Measurements from ENCODE around the gene DCAF4.

DCAF4 gene

DNA sequence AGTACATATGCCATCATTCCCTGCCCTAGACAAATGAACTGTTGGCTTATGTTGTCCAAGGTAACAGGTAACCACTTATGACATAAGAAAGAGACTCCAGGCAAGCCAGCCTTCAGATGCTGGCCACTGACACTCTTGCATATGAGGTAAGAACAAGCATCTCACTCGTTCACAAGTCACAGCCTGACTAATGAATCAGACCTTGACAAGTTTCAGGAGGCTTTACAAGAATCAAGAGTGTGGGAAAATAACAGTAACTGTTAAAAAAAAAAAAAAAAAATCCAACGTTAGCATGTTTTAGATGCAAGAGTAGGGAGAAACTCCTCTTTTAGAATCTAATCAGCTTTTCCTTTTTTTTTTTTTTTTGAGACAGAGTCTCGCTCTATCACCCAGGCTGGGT lies 60.0 kb downstream of the DCAF4 start:
- TF ChIP-seq, protein P1, sequence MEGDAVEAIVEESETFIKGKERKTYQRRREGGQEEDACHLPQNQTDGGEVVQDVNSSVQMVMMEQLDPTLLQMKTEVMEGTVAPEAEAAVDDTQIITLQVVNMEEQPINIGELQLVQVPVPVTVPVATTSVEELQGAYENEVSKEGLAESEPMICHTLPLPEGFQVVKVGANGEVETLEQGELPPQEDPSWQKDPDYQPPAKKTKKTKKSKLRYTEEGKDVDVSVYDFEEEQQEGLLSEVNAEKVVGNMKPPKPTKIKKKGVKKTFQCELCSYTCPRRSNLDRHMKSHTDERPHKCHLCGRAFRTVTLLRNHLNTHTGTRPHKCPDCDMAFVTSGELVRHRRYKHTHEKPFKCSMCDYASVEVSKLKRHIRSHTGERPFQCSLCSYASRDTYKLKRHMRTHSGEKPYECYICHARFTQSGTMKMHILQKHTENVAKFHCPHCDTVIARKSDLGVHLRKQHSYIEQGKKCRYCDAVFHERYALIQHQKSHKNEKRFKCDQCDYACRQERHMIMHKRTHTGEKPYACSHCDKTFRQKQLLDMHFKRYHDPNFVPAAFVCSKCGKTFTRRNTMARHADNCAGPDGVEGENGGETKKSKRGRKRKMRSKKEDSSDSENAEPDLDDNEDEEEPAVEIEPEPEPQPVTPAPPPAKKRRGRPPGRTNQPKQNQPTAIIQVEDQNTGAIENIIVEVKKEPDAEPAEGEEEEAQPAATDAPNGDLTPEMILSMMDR (IDR thresholded peaks at IDR 0.05; ENCODE audit: low read depth, low read length): no peak
- H3K4me3 ChIP-seq (ENCODE audit: low read depth, low read length): no peak overlapping the region

DNA sequence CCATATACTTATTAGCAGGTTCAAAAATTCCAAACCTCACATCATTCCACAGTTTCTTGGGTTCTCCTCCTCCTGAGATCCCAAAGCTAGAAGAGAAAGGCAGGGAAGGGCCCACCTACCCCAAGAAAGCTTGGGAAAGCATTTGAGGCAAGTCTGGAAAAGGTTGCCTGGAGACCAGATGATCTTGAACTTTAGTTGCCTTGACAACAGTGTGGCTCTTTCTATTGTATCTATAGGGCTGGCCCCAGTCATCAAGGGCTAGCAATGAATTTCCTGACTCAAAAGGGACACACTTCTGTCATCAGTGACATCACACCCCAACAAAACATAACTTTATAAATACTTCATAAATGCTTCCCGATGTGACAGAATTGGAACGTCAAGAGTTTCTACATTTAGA lies 60.6 kb downstream of the DCAF4 start:
- H3K4me3 ChIP-seq (ENCODE audit: low read depth, low read length): no peak overlapping the region
- TF ChIP-seq, protein P1 (IDR thresholded peaks at IDR 0.05; ENCODE audit: low read depth, low read length): no peak

DNA sequence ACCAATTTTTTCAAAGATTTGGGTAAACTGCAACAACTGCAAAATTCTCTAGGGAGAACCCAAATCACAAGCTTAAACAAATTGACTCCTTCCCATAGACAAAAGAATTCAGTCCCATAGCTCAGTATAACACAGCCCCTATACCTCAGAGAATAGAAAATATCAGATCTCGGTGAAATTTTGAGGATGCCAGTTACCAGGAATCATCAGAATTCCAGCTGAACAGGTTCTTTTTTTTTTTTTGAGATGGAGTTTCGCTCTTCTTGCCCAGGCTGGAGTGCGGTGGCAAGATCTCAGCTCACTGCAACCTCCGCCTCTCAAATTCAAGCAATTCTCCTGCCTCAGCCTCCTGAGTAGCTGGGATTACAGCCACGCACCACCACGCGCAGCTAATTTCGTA lies 63.9 kb downstream of the DCAF4 start:
- no peak overlapping the region for H3K4me3 ChIP-seq (ENCODE audit: low read depth, low read length)
- TF ChIP-seq, protein P1 (IDR thresholded peaks at IDR 0.05; ENCODE audit: low read depth, low read length): no peak

DNA sequence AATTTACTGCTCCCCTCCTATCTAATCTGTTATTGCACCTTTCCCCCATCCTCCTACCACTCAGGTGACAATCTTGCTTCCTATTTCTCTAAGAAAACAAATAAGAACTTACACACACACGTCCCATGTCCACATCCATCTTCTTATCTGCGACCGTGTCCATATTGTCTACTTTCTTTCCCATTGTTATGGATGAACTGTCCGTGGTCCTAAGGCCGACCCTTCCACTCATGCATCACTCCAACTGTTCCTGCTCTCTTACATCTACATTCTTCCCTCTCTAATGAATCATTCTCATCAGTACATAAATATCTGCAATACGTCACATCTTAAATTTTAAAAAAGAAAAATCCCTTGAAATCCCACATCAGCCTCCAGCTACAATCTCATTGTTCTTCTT lies 70.7 kb downstream of the DCAF4 start:
- TF ChIP-seq, protein P1 (IDR thresholded peaks at IDR 0.05; ENCODE audit: low read depth, low read length): no peak
- no peak overlapping the region for H3K4me3 ChIP-seq (ENCODE audit: low read depth, low read length)

DNA sequence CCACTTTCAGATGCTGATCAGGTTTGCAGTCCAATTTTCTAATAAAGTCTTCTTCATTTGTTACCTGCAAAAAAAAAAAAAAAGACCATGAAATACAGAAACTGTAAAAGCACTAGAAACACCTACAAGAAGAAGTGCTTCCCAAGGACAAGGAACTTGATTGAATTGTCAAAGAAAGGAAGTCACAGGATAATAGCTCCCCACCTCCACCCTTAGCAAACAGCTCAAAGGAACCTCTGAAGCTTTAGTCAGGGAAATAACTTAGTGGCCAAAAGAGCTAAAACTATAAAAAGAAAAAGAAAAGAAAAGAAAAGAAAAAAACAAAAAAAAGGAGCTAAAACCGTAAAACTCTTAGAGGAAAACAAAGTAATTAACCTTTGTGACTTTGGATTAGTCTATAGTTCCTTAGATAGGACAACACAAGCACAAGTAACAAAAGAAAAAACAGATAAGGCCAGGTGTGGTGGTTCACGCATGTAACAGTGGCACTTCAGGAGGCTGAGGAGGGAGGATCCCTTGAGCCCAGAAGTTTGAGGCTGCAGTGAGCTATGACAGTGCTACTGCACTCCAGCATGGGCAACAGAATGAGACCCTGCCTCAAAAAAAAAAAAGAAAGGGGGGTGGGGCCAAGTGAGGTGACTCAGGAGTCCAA lies 72.1 kb downstream of the DCAF4 start:
- TF ChIP-seq, protein P1 (IDR thresholded peaks at IDR 0.05; ENCODE audit: low read depth, low read length): no peak
- no peak overlapping the region for H3K4me3 ChIP-seq (ENCODE audit: low read depth, low read length)

DNA sequence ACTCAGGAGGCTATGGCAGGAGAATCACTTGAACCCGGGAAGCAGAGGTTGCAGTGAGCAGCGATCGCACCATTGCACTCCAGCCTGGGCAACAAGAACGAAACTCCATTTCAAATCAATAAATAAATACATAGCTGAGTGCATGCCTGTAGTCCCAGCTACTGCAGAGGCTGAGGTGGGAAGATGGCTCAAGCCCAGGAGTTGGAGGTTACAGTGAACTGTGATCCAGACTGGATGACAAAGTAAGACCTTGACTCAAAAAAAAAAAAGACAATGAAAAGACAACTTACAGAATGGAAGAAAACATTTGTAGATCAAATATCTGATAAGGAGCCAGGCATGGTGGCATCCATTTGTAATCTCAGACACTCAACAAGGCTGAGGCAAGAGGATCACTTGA lies 73.1 kb downstream of the DCAF4 start:
- TF ChIP-seq, protein P1 (IDR thresholded peaks at IDR 0.05; ENCODE audit: low read depth, low read length): no peak
- no peak overlapping the region for H3K4me3 ChIP-seq (ENCODE audit: low read depth, low read length)

DNA sequence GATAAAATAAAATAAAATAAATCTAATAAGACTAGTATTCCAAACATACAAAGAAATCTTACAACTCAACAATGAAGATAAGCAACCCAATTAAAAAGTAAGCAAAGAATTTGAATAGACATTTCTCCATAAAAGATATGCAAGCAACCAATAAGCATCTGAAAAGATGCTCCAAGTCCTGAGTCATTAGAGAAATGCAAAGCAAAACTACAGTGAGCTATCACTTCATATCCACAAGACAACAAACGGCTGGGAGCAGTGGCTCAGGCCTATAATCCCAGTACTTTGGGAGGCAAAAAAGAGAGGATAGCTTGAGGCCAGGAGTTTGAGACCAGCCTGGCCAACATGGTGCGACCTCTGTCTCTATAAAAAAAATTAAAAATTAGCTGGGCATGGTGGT lies 73.8 kb downstream of the DCAF4 start:
- TF ChIP-seq, protein P1 (IDR thresholded peaks at IDR 0.05; ENCODE audit: low read depth, low read length): no peak
- H3K4me3 ChIP-seq (ENCODE audit: low read depth, low read length): no peak overlapping the region
